Measurements from ENCODE around the gene ABCB6.

Gene ABCB6

DNA sequence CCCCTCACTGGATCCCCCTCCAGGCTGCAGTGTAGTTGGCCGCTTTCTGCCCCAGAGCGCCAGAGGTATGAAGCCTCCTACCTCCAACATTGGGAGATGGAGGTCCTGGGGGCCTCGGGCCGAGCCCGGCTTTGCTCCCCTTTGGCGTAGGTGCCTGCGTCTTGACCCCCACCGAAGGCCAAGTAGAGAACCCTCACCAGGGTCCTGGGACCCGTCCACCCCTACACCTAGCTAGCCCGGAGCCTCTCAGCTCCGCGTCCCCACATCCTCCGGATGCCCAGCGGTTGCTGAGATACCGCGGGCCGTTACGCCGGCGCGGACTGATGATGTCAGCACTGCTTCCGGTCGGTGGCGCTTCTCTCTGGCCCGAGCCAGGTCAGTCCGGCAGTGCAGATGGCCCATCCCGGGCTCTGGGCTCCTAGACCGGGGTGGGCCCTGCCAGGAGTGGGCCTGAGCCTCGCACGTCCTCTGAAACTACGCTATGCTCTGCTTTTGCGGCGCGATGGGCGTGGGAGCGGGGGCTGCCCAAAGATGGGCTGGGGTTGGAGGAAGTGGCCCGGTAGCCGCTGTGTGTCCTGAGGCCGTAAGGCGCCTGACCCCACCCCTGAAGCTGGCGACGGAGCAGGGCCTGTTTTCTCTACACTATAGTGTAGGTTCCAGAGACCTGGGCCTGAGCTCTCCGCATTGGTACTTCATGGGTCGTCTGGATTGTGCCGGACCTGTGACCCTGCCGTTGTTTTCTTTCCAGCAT is 26.6 kb upstream of the ABCB6 start, which contains the start of the genes GLB1L and STK16:
Gene GLB1L (minus strand): TSS at position 297 of the 751 bp plus-strand sequence. CDS start 1,871 bp downstream, outside the sequence.
Gene STK16 (plus strand): TSS at position 332 of the 751 bp plus-strand sequence. CDS start 521 bp downstream, outside the sequence.
- DNase-seq: peak; percentile 91

DNA sequence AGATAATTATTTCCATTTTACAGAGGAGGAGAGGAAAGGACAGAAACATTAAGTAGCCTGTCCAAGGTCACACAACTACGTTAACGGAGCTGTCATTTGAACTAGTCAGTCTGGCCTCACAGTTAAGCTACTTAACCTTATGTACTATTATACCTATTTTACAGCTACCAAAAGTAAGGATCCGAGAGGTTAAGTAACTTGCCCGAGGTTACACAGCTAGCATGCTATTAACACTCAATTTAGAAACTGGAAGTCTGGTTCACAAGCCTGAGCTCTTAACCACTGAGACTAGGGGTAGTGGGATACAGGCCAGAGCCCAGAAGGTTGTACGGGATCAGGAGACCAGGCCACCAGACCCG is 26.0 kb upstream of the ABCB6 start:
- DNase-seq: no peak

DNA sequence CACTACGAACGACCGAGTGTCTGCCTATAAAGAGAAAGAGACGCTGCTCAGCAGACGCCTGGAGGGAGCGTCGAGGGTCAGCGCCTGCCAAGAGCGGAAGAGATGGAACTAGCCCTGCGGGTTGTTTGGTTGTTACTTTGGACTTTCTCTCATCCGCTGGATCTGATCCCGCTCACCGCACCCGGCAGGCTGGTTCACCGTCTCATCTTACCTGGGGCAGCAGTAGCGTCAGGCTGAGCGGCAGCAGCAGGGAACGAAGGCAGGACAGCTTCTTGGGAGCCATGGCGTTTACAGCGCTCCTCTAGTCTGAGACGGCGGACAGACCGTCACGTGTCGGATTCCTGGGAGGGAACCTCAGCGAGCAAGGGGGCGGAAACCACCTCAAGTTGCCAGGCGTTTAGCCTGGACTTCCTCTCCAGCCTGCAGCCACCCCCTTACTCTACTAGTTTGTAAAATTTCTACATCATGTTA is 24.6 kb upstream of the ABCB6 start:
- no peak for DNase-seq

DNA sequence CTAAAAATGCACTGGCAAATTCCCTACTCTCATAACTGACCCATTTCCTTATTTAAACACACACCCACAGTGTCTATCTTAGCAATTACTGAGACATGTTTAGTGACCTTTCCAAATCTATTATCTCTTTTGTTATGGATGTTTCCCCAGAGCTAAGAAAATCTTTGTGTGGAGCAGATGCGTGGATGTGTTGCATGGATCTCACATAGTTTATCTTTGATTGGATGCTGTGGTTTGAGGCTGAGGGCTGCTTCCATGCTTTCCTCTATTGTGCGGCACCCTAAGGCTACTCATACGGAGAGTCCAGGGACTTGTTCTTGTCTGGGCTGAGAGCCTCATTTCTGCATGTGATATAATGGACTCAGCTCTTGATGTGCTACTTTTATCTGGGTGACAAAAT is 15.6 kb upstream of the ABCB6 start:
- DNase-seq: no peak

DNA sequence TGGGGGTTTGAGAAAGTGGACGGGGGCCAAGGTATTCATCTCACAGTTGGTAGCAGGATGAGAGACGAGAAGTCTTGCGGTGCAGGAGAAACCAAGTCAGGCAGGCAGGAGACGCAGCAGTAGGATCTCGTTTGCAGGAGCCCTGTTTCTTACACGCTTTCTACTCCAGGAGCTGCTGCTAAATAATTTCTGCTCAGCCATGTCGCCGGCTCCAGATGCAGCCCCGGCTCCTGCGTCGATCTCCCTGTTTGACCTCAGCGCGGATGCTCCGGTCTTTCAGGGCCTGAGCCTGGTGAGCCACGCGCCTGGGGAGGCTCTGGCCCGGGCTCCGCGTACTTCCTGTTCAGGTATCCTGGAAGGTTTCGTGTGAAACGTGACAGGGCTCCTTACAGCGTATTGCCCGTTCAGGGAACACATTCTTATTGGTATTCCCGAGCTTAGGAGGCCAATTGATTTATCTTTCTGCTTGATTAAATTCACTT is 11.3 kb upstream of the ABCB6 start:
- peak; percentile 41 for DNase-seq

DNA sequence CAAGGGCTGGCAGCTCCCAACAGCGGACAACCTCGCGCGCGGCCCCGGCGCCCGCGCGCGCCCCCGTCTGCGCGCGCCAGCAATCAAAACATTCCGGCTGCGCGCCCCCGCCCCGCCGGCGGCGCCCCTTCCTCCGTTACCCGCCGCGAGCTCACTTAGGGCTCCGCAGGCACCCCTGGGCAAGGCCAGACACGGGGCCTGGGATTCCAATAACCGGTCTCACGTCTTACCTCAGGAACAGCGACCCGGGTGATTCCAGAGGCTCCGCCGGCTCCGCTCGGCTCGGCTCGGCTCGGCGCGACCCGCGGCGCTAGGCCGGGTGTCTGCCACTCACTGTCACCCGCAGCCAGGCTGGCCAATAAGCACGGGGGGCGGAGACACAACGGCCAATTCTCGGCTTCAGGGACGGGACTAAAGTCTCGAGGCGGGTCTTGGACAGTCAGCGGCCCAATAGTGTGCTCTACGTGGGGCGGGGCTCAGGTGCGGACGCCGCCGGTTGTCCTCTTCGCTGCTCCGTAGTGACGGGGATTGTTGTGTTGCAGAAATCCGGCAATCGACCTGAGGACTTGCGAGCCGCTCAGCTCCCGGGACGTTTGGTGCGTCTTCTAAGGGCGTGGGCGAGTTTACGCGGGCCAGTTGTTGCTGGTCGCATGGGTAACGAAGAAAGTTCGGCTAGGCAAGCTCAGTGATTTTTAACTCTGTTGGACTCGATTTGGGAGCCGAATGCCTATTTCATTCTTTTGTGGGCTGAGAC is 10.7 kb upstream of the ABCB6 start, which contains the start of the genes ANKZF1 and ATG9A:
Gene ANKZF1 (plus strand): TSS at position 502 of the 754 bp plus-strand sequence. CDS start 452 bp downstream, outside the sequence.
Gene ATG9A (minus strand): TSS at position 332 of the 754 bp plus-strand sequence. CDS start 1,612 bp downstream, outside the sequence.
- peak; percentile 99 for DNase-seq

DNA sequence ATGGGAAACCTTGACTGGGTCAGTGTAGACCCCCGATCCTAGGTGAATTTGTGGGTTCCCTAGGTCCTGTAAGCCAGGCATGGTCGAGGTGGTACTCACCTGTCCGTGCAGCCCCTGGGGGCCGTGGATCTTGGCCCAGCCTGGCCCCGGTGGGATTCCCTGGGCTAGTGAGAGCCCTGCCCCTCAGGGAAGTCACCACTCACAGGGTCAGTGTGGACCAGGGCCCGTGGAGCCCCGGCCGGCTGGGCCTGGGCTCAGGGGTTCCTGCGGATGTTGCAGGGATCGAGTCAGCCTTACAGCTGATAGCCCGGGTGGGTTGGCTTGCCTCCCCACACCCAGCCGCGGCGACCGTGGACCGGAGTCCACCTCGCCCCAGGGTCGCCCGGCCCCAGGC is 10.2 kb upstream of the ABCB6 start:
- DNase-seq: no peak

DNA sequence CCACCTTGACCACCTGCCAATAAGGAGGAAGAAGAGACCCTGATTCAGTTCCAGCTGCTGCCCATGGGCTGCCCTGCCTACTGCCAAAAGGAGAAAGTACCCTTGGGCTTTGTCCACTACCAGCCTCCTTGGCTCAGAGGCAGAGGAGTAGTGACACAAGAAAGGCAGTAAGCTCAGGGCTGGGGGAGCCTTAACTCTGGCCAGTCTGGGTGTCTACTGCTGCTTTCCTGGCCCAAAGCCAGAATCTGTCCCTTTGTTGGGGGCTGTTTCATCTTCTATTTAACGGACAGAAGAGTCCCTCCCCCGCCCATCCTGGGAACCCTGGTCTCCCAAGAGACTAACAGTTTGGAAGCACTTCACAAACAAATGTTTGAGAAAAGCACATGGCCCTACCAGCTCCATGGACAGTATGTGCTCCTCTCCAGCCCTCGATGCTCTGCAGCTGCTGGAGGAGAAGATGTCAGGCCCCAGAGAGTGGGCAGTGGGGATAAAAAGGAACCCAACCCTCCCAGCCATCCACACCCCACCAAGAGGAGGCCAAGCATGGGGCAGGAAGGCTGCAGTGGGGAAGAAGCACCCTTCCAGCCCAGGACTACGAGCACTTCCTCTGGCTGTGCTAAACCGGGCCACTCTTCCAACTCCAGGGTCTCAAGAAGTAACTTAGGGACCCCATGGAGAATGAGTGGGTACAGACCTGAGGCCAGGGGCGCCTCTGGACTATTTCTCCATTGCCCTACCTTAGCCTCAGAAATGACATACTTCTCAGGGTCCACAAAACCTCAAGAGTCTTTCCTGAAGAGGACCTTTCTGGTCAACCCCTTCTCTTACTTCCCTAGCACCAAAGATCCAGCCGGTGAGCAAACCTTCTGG is 9.5 kb upstream of the ABCB6 start:
- DNase-seq: no peak

DNA sequence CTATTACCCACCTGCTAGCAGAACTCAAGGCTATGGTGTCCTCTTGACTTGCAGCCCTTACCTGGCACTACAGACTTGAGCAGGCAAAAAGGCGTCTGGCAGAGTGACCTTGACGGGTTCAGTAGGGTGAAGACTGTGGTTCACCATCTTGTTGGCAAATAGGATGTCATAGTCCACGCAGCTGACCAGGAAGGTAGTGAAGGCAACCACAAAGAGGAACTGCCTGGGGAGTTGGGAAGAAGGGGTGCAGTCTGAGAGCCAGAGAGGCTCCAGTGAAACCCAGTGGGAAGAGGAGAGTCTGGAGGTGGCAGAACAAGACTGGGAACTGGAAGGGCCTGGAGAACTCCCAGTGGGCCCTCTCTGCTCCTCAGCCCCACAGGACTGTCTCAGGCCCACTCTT is 6.6 kb upstream of the ABCB6 start:
- no peak for DNase-seq

DNA sequence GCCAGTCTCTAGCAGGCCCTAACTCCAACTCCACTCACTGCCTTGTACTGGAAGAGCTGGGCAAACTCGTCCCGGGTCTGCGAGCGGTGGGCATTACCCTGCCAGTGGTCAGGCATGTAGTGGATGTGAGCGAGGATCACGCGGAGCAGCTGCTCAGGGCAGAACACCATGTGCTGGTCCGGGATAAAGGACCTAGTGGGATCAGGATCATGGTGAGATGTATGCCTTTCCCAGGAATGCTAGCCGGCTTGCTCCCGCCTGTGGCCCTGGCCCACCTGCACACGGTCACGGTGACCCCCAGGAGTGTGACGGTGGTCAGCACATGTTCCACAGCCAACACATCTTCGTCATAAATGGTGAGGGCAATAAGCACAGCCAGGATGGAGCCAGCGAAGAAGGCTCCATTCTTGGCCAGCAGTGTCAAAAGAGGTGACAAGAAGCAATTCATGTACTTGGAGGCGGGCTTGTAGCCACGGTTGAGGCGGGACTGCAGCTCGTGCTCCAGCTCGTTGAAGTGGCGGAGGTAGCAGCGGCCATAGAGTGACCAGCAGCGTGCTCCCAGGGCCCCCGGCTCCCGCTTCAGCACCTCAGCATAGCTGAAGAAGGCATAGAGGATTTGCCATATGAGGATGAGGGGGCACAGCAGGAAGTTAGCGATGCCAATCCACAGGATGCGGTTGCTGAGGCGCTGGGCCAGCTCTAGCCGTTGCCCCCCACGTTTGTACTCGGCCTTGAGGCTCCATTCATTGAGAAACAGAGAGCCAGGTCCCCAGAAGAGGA is 5.3 kb upstream of the ABCB6 start:
- DNase-seq: no peak

DNA sequence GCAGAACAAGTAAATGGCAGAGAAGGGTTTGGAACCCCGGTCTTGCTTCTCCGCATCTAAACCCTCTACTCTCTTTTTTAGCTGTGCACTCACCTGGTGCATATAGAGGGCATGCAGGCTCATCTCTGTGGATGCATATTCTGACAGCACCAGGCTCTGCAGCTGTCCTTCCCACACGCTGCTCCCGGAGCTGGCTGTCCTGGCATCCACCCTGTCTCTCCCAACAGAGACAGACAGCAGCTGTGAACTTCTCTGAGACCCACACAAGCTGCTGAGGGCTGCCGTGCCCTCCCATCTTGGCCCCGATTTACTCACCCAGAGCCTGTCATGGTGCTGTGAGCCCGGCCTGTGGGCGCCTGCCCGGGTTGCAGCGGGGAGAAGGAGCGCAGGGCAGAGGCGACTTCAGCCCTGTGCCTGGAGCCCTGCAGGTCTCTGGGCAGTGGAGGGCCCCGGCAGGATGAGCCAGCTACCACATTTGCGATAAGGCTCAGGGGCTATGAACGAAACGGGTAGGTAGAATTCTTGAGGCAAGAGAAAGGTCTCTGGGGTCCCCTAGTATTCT is 3.3 kb upstream of the ABCB6 start:
- DNase-seq: no peak

DNA sequence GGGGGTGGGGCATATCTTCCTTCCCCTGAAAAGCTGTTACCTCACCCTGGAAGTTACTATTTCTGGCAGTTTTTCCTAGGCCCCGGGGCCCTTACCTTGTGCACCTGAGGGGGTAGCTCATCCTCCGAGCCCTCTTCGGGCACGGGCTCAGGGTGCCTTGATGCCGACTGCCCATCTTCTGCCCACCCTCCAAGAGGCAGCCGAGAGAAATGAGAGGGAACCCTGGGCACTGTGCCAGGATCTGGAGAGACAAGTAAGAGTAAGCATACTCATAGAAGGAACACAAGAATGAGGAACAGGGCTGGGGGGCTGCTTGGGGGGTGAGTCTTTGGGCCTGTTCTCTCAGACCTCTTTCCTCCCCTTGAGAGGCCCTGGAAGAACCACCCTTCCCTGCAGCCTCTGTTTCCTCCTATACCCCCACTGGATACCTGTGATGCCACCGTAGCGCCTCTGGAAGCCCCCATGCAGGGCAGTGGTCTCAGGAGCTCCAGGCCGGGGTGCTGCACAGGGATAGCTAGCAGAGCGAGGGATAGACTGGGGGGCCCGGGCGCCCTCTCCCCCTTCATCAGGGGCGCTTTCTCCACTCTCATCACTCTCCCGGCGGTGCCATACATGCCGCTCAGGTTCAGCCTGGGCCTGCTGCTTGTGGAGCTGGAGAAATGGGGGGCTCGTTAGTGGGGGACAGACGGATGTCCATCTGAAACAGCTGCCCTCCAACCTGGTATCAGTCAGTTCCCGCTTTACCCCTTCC is 2.1 kb upstream of the ABCB6 start:
- no peak for DNase-seq

DNA sequence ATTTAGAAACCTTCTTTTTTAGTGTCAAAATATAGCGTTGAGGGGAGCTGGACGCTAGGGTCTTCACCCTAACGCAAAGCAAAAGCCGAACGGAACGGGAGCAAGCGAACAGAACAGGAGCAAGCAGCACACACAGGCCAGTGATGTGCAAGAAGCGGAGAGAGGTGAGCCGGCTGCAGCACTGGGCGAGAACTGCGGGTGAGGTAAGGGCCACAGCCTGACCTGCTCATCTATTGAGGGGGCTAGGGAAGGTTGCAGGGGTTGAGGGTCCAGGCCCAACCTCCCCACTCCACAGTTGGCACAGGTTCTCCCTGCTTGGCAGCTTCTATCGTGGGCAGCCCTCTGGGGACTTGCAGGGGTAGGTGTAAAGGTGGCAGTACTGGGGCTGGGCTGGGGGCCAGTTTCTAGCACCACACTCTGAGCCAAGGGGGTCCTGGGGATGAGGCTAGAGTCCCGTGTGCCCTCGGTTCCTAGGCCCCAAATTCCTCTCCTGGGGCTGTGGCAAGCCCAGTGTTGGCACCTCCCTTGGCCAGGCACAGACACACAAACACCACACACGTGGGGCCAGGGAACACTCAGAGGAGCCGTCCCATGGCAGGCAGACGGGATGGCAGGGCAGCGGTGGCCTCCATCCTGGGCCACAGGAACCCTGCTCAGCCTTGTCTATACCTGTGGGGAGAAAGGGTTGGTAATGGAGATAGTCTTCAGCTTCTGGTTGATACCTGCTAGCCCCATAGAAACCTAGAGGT is 1.2 kb upstream of the ABCB6 start:
- DNase-seq: no peak

DNA sequence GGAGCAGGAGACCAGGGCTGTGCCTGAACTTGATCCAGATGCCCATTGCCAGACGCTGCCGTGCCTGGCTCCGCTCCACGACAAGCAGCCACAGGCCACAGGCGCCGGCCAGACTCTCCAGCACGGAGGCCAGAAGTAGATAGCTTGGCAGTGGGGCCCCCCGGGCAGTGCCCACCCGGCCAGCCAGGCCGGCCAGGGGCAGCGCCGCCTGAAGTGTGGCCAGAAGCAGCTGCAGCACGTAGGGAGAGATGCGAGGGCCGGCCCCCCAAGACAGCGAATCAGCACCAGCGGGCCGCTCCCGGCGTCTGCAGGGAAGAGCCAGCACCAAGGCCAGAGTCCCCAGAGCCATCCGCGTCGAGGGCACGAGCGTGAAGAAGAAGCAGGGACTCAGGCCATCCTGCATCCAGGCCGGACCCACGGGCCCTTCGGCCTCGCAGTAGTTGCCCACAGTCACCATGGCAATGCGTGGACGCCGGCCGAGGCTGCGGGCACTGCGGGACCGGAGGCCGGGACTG is 484 bp downstream of the ABCB6 start:
- peak; percentile 71 for DNase-seq

DNA sequence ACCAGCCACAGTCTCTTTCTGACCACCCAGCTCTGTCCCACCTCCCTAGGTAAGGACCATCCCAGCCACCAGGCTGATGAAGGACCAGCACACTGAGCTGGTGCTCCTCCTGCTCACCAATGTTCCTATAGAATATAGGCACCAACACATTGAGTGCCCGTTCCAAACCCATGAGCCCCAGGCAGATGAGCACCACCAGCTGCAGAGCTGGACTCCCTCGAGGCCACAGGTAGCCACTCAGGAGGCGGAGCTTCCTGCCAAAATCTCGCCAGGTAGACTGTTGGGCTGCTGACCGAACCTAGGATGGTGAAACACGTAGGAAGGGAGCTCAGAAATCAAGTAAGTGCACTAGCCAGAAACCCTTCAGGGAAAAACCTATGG is 2.2 kb downstream of the ABCB6 start:
- no peak for DNase-seq

DNA sequence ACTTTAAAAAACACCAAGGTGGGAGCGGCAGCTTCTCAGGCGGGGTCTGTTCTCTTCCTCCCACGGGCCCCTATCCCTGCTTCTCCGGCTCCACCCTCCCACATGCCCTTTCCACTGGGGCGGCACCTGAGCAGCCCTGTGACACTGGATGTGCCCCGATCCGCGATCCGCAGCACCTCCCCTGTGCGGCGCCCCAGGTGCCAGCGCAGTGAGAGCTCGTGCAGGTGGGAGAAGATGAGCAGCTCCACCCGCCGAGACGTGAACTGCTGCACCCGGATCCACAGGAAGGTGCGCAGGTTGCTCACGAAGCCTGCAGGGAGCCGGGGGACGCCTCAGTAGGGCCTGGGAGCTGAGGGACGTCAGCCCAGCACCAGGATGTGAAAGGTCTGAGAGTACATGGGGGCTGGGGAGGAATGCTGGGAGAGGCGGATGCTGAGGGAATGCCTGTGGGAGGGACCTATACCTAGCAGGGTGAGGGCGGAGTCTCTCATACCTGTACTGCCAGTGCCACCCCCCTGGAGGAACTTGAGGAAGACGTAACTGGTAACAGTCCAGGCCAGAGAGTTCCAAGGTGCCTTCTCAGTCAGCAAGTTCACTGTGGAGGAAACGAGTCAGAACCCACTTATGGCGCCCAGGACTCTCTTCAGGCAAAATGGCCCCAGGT is 2.8 kb downstream of the ABCB6 start:
- no peak for DNase-seq

DNA sequence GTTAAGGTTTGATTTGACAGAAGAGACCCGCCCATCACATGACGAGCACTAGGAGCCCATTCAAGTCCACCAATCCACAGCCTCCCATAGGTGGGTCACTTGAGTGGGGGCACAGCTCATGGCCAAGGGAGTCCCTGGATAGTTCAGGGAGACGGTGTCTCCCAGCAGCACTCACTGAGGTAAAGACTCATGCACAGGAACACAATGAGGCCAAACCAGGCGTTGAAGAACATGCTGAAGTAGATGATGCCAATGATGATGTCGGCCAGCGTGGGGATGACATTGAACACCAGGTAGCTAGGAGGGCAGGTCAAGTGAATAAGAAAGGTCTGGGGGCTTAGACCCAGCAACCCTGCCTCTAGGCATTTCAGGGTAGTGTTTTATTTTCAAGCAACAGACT is 4.0 kb downstream of the ABCB6 start:
- no peak for DNase-seq

DNA sequence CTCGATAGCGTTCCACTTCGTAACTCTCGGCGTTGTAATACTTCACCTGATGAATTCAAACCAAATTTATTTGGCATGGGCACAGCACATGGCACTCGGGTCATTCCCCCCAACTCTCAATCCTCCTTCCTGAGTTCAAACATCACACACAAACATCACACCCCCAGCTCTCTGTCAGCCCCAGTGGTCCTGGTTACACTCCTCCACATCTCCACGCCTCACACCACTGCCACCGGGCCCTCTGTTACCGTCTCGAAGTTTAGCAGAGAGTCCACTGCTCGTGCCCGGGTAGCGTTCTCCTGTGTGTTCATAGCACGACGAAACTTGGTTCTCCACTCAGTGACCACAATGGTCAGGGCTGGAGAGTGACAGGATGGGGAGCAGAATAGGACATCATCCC is 4.6 kb downstream of the ABCB6 start:
- no peak for DNase-seq

DNA sequence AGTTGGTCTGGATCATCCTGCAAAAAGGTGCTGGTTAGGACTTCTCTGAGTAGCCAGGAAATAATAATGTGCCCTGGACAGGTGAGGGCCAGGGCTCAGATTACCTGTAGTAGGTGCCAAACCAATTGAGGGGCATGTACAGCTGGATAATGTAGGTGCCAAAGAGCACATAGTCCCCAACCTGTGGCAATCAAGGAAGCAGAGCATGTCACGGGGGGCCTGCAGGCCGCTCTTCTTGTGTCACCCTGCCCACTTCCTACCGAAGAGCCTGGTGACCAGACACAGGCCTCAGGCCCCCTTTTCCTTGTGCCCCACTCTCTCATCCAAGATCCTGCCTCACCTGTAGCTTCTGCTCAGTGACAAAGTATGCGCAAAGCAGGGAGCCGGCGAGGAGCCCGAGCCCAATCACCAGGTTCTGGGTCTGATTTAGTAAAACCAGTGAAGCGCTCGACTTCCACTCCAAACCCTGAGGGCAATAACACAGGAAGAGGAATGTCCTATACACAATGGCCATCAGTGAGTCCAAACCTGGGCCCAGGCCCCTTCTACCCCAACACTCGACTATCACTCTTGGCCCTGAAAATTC is 5.2 kb downstream of the ABCB6 start:
- no peak for DNase-seq
